ENCODE data around the gene EXD3. TPM values are rescaled to one million over a fixed set of nuclear protein-coding genes. Genes with fewer than 3 reads are reported as not detected.

Gene EXD3
- total and polyA plus RNA-seq, 9 of the 15 experiments (the other 6 are each of a cell fraction or from before 2014, with no cell fraction given) = 0.29 to 12.5 (median 3.9) TPM

- TF ChIP-seq, protein P1, sequence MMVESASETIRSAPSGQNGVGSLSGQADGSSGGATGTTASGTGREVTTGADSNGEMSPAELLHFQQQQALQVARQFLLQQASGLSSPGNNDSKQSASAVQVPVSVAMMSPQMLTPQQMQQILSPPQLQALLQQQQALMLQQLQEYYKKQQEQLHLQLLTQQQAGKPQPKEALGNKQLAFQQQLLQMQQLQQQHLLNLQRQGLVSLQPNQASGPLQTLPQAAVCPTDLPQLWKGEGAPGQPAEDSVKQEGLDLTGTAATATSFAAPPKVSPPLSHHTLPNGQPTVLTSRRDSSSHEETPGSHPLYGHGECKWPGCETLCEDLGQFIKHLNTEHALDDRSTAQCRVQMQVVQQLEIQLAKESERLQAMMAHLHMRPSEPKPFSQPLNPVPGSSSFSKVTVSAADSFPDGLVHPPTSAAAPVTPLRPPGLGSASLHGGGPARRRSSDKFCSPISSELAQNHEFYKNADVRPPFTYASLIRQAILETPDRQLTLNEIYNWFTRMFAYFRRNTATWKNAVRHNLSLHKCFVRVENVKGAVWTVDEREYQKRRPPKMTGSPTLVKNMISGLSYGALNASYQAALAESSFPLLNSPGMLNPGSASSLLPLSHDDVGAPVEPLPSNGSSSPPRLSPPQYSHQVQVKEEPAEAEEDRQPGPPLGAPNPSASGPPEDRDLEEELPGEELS (CRISPR knock-in tag; IDR thresholded peaks at IDR 0.05; ENCODE audit: borderline replicate concordance) = no peak
- TF ChIP-seq TARDBP (IDR thresholded peaks at IDR 0.05) (no peak), ZNF695 (CRISPR knock-in tag; IDR thresholded peaks at IDR 0.05) (no peak), REST (IDR thresholded peaks at IDR 0.05; ENCODE audit: borderline replicate concordance) (no peak), REST (CRISPR knock-in tag; IDR thresholded peaks at IDR 0.05; ENCODE audit: low read depth) (no peak), CSDE1 (IDR thresholded peaks at IDR 0.05) (no peak), ZNF217 (CRISPR knock-in tag; IDR thresholded peaks at IDR 0.05) (no peak), ELF1 (tag; IDR thresholded peaks at IDR 0.05) (0 out of 2 replicates have a peak, but pooled peaks have one; percentile 47), TFAP4 (CRISPR knock-in tag; IDR thresholded peaks at IDR 0.05; ENCODE audit: borderline replicate concordance) (no peak; the same call in 1 of the 2 replicates), ZNF133 (CRISPR knock-in tag; IDR thresholded peaks at IDR 0.05) (no peak), SMARCB1 (IDR thresholded peaks at IDR 0.05; ENCODE audit: insufficient read length, low read depth) (no peak)
Observed at GRCh38 chr9:137295849-137296669, 126.9 kb downstream of the EXD3 start (continued).
